Spleen (tissue), 7 donors: ENCODE results near the gene HOXD11.

Experiments used
- POLR2A ChIP-seq, 3 donors: fragments of 450-650 bp; IDR thresholded peaks; one replicate each; pipeline ENCODE4 v1.5.1; 2017; ENCODE audit warnings: antibody characterized with exemption in 3 of 3, mild to moderate bottlenecking in 1 of 3
- TF ChIP-seq, protein P1 (sequence below), 11 experiments: fragments of 200-600 bp in 7 of 11; fragments of 450-650 bp in 4 of 11; sonication (generic) in 4 of 11; IDR thresholded peaks in 8 of 11; conservative IDR thresholded peaks in 3 of 11; 1 replicate in 7 of 11; 2 replicates in 4 of 11; pipeline versions ENCODE4 v1.4.0 to v1.8.0; 2016 to 2021; ENCODE audit warnings: antibody characterized with exemption in 11 of 11, inconsistent platforms in 4 of 11, mild to moderate bottlenecking in 1 of 11
- donor health status: DM: no; HTN: no; CAD: no; lungs with moderate emphysema.
- donor health status: DM: no; HTN: no; CAD: no.
- donor health status: DM: no; HTN: no; CAD: no.

DNA sequence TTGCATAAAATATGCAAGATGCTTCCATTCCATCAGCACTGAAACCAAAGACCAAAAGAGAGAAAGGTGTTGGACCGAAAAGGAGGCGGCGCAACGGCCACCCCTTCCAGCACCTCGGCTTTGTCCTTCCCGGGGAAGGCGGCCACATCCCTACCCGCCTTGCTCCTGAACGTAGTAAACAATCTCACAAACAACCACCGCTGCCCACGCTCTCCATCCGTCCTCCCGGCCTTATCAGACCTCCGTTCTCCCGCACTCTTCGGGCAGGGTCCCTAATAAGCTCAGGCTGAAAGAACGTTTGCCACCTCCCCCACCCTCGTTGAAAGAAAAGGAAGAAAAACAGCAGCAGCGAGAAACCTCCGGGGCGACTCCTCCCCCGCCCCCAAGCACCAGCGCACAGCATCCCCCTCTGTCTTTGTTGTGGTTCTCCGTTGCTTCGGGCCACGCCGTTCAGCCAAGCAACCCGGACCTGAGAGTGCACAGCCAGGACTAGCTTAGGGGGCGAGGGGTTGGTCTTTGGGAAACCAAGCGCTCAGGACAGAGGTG lies 27.7 kb upstream of the HOXD11 start:
- TF ChIP-seq, protein P1, sequence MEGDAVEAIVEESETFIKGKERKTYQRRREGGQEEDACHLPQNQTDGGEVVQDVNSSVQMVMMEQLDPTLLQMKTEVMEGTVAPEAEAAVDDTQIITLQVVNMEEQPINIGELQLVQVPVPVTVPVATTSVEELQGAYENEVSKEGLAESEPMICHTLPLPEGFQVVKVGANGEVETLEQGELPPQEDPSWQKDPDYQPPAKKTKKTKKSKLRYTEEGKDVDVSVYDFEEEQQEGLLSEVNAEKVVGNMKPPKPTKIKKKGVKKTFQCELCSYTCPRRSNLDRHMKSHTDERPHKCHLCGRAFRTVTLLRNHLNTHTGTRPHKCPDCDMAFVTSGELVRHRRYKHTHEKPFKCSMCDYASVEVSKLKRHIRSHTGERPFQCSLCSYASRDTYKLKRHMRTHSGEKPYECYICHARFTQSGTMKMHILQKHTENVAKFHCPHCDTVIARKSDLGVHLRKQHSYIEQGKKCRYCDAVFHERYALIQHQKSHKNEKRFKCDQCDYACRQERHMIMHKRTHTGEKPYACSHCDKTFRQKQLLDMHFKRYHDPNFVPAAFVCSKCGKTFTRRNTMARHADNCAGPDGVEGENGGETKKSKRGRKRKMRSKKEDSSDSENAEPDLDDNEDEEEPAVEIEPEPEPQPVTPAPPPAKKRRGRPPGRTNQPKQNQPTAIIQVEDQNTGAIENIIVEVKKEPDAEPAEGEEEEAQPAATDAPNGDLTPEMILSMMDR (IDR thresholded peaks at IDR 0.05 in 8 of 11, conservative IDR thresholded peaks at IDR 0.05 in 3 of 11) = no peak
- no peak for TF ChIP-seq POLR2A (IDR thresholded peaks at IDR 0.05)
